Nephron progenitor cell (in vitro differentiated cells): Measurements from ENCODE around the gene STK33.
"Not testable (repeated sequence)": the region's sequence is repeated elsewhere in the genome, so short reads cannot be mapped to it uniquely, and the experiment has no call there.

Experiments
- DNase-seq: peaks from one replicate; pipeline ENCODE4 v3.0.0; 2021
- H3K27ac Mint-ChIP-seq: 2 replicates; pipeline ENCODE4 v1.8.0; 2021; ENCODE audit warnings: mild to moderate bottlenecking, moderate library complexity, mixed read lengths
- H3K27me3 Mint-ChIP-seq: 2 replicates; pipeline ENCODE4 v1.8.0; 2021; ENCODE audit warnings: mild to moderate bottlenecking, low read depth, mixed read lengths; ENCODE audit not compliant: poor library complexity
- H3K36me3 Mint-ChIP-seq: 2 replicates; pipeline ENCODE4 v1.8.0; 2021; ENCODE audit warnings: low read depth, mixed read lengths
- H3K4me1 Mint-ChIP-seq: 2 replicates; pipeline ENCODE4 v1.8.0; 2021; ENCODE audit warnings: mixed read lengths
- H3K4me3 Mint-ChIP-seq: 2 replicates; pipeline ENCODE4 v1.8.0; 2021; ENCODE audit warnings: mild to moderate bottlenecking, moderate library complexity, mixed read lengths
- H3K9me3 Mint-ChIP-seq: 2 replicates; pipeline ENCODE4 v1.8.0; 2021; ENCODE audit warnings: mild to moderate bottlenecking, moderate library complexity, mixed read lengths
- CTCF ChIP-seq: fragments of 200-600 bp; sonication (generic); IDR thresholded peaks from 2 replicates; pipeline ENCODE4 v1.5.0; 2021; ENCODE audit warnings: antibody characterized with exemption

STK33 gene

DNA sequence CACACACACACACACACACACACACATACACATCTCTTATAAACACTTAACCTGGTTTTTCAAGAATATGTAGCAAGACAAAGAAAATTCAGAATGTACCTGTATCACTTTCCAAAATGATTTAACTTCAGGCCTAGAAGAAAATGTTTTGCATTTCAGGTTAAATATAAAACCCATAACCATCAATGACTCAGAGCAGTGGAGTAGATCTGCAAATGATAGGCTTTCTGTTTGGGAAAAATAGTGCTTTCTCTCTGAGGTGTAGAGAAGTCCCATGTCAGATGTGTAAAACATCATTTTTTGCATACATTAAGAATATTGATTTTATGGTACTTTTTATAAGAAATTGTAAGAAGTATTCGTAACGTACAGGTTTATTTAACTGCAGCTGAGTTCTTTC lies 116.9 kb downstream of the STK33 start:
- Mint-ChIP-seq H3K27me3 (no peaks in the 10 kb centered on the region), H3K27ac (no peak overlapping the region), H3K9me3 (no peaks in the 10 kb centered on the region), H3K4me1 (no peaks in the 10 kb centered on the region), H3K36me3 (peaks cover 5% of the 10 kb centered on the region), H3K4me3 (no peak overlapping the region)
- no peak for TF ChIP-seq CTCF
- DNase-seq, result no peak

DNA sequence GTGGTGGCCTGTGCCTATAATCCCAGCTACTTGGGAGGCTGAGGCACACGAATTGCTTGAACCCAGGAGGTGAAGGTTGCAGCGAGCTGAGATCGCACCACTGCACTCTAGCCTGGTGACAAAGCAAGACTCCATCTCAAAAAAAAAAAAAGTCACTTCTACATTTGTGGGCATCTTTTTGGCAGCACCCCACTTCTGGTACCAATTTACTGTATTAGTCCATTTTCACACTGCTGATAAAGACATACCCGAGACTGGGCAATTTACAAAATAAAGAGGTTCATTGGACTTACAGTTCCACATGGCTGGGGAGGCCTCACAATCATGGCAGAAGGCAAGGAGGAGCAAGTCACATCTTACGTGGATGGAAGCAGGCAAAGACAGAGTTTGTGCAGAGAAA lies 126.2 kb downstream of the STK33 start:
- not testable (repeated sequence) for H3K4me3 Mint-ChIP-seq, DNase-seq, H3K27me3 Mint-ChIP-seq, H3K4me1 Mint-ChIP-seq, H3K27ac Mint-ChIP-seq
- H3K9me3 Mint-ChIP-seq, result peaks cover 58% of the 10 kb centered on the region
- H3K36me3 Mint-ChIP-seq, result peaks cover 62% of the 10 kb centered on the region

GRCh38 chr11:8467356-8467755 lies 126.7 kb downstream of the STK33 start:
- Mint-ChIP-seq H3K9me3 (peaks cover 58% of the 10 kb centered on the region), H3K36me3 (peaks cover 65% of the 10 kb centered on the region)
- H3K27ac Mint-ChIP-seq, H3K27me3 Mint-ChIP-seq, DNase-seq, H3K4me1 Mint-ChIP-seq, H3K4me3 Mint-ChIP-seq: not testable (repeated sequence)

- H3K4me3 Mint-ChIP-seq, result not testable (repeated sequence)
- H3K36me3 Mint-ChIP-seq, result peaks cover 69% of the 10 kb centered on the region
Measured at GRCh38 chr11:8466884-8467283, 127.1 kb downstream of the STK33 start.

DNA sequence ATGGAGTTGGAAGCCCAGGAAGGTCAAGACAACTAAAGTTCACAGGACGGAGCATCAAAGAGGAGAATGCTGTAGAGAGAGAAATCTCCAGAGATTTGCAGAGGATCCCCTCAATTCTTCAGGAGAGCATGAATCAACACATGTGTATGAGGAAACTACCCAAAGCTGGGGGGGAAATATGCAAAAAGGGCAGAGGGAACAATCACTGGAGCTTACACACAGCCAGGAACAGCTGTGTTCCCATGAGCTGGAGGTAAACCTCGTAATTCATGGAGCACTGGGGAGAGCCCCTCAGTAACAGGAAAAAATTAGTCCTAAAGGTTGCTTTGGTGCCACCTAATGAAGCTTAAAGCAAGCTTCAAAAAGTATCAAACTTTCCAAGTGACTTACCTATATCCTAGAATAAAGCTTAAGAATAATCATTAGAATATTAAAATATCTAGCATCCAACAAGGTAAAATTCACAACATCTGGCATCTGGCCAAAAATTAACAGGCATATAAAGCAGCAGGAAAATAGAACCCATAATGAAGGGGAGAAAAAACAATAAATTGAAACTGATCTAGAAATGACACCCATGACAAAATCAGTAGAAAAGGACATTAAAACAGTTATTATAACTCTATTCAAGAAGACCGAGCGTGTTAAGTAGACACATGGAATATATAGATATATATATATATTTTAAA lies 134.2 kb downstream of the STK33 start:
- H3K4me3 Mint-ChIP-seq, result no peak overlapping the region
- no peak for DNase-seq
- no peaks in the 10 kb centered on the region for H3K27me3 Mint-ChIP-seq
- no peak overlapping the region for H3K27ac Mint-ChIP-seq
- H3K9me3 Mint-ChIP-seq, result no peaks in the 10 kb centered on the region
- H3K36me3 Mint-ChIP-seq, result peaks cover 28% of the 10 kb centered on the region
- H3K4me1 Mint-ChIP-seq, result peaks cover 10% of the 10 kb centered on the region
- no peak for TF ChIP-seq CTCF

More at GRCh38 chr11:8466884-8467283, 127.1 kb downstream of the STK33 start:
- not testable (repeated sequence) for H3K27me3 Mint-ChIP-seq, DNase-seq, H3K27ac Mint-ChIP-seq, H3K4me1 Mint-ChIP-seq
- peaks cover 58% of the 10 kb centered on the region for H3K9me3 Mint-ChIP-seq

GRCh38 chr11:8442301-8442700 lies 151.7 kb downstream of the STK33 start:
- Mint-ChIP-seq H3K4me1 (peaks cover 7% of the 10 kb centered on the region), H3K36me3 (peaks cover 18% of the 10 kb centered on the region), H3K27me3 (no peaks in the 10 kb centered on the region), H3K4me3 (no peak overlapping the region), H3K27ac (no peak overlapping the region), H3K9me3 (no peaks in the 10 kb centered on the region)
- no peak for TF ChIP-seq CTCF
- no peak for DNase-seq

GRCh38 chr11:8440649-8441048 lies 153.4 kb downstream of the STK33 start:
- Mint-ChIP-seq H3K27me3 (no peaks in the 10 kb centered on the region), H3K4me1 (peaks cover 7% of the 10 kb centered on the region), H3K9me3 (no peaks in the 10 kb centered on the region), H3K36me3 (peaks cover 9% of the 10 kb centered on the region), H3K27ac (no peak overlapping the region), H3K4me3 (no peak overlapping the region)
- TF ChIP-seq CTCF, result no peak
- DNase-seq, result no peak
